HG03460 (cell line): ENCODE measurements around the gene NOS1AP.

Experiments used
- ATAC-seq: cut with Tn5 transposase; IDR thresholded peaks from one replicate; pipeline ENCODE4 v1.9.1; 2021; ENCODE audit not compliant: unreplicated experiment

NOS1AP gene

DNA sequence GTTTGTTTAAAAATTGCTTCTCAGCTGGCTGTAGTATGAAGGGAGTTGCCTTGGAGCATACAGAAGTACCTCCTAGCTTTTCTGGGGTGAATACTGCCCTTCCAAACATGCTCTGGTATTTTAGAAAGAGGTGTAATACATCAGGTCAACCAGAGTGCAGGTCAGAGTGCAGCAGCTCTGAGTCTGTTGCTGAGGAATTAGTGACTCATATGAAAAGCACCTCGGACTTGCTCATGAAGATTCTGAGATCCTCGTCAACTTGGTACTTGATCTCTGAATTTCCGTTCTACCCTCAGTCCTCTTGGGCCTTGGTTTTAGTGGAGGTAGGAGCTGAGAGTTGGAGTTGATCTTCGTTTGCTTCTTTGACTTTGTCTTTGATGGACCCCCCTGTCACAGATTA, 67.3 kb downstream of the NOS1AP start:
- ATAC-seq = no peak

DNA sequence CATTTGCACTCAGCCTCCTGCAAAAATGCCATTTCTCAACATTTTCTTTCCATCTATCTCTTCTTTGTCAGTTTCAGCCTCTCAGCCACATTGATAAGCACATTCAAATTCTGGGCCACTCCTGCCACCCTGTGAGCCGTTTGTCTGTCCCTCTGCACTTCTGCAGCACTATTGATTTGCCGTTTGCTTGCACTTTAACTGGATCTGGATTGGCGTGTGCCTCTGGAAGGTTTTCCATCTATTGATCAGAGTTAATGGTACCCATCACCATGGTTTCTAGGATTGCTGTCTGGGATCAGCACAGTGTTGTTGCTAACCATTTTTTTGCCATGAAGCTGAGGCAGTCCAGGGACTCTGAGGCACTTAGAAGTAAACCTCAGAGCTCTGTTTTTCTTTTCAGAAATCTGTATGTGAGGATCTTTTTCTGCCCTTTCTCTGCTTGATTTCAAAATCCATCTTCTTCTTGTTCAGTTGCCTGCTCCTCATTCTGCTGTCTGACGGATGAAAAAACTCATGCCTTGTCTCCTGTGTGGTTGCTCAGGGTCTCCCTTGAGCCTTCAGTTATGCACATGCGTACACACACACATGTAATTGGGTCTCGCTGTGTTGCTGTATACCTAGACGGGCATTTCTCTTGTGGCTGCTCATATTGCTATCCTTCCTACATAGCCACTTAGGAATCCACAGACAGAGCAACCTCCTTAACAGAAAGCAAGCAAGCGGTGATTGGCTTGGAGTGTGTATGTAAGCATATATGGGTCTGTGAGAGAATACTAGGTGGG, 67.9 kb downstream of the NOS1AP start:
- ATAC-seq = no peak

DNA sequence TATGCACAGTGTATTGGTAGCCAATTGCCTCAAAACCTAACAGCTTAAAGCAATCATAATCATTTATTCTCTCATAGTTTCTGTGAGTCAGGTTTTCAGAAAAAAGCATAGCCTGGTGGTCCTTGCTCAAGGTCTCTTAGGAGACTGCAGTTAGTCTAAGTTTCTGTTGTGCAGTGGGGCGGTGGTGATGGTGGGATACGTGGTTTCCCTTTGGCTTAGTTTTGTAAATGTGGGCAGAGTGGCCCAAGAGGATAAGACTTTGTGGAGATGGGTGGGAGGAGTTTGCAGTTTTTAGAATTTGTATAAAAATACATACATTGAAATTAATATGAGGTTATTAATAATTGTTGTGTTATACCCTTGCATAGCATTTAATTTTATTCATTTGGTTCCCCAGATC, 68.6 kb downstream of the NOS1AP start:
- no peak for ATAC-seq

DNA sequence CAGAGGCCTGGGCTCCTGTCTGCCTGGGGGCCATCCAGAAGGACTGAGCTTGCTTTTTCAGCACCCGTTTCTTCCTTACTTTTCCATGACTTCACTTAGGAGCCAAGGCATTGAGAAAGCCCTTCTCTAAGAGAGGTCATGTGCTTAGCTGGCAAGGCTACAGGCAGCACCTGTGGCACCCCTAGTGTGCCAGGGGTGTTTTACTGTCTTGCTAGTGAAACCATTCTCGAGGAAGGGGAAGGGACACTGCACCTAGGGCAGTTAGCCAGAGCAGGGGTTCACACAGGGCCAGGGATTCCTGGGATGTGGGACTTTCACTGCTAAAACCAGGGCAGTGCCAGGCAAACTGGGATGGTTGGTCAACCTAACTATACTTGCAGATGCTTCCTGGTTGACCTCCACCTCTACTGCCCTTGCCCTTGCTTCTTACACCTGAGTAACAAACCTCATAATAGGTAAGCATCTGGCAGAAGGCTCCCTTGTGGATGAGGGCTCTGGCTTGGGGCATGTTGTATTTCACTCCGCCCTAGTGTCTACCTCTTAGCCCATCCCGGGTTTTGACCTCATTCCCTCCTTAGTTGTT, 69.2 kb downstream of the NOS1AP start:
- ATAC-seq = no peak

DNA sequence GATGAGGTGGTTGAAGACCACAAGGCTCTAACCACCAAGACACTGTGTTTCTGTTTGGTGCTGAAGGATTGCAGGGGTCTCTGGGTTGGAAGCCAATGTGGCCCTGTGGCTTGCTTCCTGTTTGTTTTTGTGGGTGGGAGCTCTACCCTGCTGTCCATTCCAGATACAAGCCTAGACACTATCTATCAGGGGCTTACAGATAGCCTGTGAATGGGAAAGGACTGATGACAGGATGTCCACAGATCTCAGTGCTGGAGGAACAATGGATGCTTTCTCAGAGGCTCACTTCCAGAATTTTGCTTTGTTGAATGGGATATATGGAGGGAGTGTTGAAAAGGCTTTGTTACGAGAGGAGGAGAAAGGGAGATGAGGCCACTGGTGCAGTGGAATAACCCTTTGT, 69.7 kb downstream of the NOS1AP start:
- ATAC-seq = no peak

DNA sequence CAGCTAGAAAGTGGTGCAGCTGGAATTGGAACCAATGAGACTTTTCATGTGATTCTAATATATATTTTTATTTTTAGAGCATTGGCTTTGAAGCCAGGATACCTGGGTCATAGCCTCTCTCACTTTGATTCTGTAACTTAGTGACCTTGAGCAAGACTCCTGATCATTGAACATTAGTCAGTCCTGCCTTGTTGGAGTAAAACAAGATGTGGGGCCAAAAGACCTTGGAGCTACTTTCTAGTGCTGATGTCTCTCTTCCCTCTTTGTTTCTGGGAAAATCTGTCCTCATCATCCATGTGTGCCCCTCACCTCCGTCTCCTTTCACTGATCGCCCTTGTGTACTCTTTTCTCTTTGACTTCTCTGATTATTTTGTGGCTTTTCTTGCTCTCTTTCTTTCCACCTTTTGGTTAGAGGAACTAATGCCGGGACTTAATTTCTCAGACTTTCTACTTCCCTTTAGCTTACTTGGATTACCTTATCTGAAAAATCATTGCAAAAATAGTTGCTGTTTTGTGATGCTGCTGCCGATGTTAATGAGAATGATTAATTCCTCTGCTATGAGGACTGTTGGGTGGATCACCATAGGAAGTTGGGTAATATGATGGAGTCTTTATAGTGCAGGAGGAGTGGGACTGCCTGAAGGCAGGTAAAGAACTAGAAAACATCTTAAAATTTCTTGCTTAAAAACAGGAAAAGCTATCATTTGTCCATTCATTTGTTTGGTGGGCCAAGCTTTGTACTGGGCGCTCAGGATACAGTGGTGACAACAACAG, 72.0 kb downstream of the NOS1AP start:
- no peak for ATAC-seq

DNA sequence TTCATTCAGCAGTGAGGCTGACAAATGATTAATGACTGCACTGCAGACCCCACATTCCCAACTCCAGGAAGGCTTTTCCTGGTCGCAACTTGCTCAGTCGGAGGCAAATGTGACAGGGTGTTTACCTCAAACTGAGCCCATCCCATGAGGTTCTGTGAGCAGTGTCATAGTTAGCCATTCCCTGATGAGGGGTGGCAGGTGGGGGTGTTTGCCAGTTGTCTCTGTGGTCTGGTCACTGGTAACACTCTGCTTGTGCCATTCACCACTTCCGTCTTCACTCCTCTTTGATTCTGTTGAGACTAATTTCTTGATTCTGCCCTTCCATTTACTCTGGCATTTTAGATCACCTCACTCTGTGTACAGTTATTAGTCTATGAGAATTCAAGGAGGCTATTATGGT, 73.5 kb downstream of the NOS1AP start:
- ATAC-seq = no peak

DNA sequence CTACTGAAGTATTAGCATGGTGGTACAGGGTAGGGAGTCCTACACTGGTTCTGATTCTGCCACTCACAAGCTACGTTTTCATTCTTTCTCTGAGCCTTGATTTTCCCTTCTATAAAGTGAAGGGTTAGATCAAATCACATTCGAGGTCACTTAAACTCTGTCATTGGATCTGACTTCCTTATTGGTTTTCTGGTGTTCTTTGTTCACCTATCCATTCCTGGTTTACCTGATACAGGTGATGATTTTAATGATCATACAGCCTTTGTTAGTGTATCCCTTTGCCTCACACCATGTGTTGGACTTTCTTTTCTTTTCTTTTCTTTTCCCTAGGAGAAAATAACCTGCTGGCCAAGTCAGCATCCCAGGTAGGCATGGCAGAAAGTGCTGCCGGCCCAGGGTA, 74.8 kb downstream of the NOS1AP start:
- no peak for ATAC-seq

DNA sequence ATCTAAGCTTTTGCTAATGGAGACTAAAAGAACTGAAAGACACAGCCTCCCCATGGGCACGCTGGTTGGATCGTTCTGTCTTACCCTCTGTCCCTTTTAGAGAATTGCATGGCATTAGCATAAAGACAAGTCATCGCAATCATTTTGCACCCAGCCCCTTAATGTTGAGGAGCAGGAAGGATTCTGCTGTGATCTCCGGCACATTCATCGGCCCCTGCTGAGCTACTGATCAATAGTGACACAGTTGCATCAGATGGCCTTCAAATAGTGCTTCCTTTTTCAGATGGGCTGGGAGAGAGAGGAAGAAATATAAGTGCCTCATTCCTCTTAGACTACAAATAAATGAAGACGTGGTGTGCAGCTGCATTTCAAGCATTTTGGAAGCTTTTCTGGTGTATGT, 75.4 kb downstream of the NOS1AP start:
- ATAC-seq = no peak

DNA sequence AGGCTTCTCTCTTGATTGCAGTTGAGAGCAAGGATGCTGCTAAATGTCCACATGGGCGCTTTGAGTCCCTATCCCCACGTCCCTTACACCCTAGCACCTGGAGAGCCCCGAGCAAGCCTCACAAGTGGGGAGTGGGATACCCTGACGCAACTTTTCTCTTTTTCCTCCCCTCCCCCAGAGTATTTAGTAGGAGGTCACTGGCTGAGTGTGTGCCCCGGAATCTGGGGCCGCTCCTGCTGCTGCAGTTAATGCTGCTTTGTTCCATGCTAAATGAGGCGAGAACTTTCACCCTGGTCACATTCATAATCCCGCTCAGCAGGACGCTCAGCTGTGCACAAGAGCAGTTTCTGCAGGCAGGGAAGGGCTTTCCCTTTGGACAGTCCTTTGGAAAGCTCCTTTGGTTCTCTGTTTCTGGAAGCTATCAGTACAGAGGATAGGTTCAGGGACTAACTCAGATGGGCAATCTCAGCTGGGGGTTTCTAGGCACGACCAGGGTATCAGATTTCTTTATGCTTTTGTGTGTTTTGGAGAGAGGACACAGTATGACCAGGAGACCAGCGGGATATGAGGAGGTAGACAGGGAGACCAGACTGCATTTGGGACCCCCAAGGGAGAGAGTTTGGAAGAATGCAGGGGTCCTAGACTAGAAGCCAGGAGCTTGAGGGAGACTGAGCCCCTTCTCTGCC, 75.9 kb downstream of the NOS1AP start:
- no peak for ATAC-seq

DNA sequence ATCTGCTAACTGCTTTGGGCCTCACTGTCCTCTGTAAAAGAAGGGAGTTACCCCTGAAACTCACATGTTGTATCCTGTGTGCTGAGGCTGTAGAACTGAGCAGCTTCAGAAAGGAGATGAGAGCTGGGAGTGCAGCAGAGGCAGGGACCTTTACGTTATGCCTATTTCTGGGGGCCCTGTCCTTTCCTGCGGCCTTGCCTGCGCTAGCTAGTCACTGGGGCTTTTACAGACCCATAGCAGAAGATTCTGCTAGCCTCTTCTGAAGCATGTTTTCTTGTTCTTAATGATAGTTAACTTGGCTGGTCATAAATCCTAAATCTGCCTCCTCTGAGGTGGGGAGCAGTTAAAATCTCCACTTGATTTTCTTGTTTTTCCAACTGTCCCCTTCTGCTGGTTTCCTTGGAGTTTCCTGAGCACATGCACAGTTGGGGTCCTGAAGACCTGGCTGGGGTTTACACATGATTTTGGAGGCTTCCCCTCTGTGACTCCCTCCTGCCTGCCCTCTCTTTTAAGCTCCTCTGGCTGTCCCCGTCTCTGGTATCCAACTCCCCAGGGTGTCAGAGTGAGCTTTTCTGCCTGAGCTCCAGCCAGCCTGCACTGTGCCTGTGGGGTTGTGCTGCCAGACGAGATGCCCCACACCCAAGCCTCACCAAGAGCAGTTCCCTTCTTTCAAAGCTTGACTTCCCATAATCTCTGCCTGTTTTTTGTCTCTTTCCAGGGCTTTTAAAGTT, 76.6 kb downstream of the NOS1AP start:
- no peak for ATAC-seq

DNA sequence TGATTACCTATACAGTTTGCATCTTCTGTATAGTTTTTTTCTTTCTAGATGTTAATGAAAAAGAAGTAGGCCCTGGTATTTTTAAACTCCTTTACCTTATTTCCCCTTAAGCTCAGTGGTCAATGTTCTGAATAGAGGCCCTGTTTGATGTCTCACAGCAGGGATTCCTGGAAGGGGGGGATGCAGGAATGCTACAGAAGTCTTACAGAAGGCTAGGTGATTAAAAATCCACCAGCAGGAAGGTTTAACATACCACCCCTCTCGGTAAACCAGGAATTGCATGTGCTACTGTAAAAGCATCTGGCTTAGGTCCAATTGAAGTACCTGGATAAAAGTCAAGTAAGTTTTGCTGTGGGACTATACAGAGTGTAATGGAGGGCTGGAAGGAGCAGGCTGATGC, 78.3 kb downstream of the NOS1AP start:
- no peak for ATAC-seq

DNA sequence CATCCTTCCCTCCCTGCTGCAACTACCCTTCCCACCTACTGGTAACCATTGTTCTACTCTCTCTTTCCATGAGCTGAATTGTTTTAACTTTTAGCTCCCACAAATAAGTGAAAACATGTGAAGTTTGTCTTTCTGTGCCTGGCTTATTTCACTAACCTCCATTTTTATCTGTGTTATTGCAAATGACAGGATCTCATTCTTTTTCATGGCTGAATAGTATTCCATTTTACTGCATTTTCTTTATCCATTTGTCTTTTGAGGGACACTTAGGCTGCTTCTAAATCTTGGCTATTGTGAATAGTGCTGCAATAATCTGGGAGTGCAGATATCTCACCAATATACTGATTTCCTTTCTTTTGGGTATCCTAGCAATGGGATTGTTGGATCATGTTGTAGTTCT, 80.6 kb downstream of the NOS1AP start:
- no peak for ATAC-seq

DNA sequence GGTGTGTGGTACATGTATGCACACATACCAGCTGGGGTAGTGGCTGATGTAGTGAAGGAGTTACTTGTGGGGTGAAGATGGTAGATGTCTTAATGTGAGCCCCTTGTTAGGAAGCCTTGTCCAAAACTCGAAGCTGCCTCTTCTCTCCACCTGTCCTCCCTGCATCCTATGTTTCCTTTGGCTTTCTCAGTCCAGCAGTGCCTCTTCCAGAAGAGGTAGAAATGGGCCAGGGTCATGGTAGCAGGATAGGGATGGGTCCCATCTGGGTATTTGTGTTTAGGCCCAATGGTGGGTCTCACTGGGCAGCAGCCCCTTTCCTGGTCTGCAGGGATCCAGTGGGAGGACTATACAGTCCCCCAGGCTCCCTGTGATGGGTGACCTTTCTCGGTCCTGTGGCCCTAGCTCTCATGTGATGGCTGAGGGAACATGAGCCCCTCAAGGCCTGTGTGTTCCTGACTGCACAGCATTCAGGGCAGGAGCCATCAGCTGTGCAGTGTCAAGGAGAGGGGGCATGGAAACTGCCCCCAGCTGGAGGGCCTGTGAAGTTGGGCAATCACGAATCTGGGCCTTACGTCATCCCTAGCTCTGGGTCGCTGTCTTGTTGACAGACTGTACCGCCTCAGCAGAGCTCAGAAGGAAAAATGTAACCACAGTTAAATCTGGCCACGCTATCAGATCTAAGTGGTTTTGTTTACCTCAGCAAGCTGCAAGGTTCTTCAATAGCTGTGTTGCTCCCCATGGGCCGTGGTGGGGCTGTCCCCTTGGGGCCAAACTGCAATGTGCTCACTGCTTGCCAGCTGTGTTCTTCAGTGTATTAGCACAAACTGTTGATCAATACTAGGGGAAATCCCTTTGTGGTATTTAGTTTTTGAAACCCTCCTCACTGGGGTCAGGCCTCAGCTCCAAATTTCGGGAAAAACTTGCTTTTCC, 82.7 kb downstream of the NOS1AP start:
- ATAC-seq = peak; percentile 76

DNA sequence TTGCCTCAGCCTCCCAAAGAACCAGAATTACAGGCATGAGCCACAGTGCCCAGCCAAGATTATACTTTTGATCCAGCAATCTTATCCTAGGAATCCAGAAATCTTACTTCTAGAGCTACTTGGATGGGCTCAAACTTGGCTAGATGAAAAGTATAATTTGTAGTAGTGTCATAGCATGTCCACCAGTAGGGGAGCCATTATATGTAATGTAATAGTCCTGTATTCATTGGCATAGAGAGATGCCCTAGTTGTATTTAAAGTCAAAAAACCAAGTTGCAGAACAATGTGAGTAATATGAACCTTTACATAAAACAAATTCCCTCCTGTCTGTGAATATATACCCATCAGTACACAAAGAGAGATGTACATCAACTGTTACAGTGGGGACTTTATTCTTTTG, 83.9 kb downstream of the NOS1AP start:
- ATAC-seq = no peak

DNA sequence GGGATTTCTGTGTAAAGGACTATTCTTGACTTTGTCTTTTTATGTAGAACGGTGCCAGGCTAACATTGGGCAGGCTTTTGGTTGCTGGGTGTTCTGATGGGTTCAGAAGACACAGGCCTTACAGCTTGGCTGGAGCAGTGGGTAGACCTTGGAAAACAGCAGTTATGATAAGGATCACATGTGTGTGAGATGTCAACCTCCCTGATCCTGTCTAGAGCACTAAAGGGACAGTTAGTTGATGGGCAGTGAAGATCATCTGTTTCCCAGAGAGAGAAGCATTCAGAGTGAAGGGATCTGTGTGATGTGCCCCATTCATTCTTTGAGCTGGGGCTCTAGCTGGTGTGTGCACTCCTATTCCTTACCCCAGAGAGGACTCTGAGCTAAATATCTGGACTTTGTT, 88.0 kb downstream of the NOS1AP start:
- no peak for ATAC-seq

DNA sequence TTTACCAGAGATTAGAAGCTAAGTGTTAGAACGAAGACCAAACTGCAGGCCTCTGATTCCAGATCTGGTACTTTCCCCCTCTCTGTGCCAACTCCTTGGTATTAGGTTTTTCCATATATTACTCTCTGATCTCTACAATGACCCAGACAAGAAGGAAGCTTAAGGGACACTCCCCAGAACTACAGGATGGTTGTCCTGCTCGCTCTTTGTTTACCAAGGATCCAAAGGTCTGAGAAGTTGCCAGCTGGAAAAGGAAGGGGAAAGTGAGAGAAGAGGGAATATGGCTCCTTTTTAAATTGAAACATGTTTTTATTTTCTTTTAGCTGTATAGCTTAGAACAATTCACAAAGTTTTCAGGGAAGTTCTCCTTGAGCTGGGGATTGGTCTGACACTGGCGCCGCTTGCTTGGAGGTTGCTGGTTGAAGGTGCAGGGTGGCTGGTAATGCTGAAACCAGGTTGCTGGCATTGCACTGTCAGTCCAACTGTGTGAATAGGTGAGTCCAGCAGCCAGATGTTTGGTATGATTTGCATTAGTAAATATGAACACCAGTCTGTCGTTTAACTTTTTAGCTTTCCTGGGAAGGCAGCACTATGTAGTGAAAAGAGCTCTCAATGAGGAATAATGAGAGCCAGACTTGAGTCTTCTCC, 89.3 kb downstream of the NOS1AP start:
- no peak for ATAC-seq

DNA sequence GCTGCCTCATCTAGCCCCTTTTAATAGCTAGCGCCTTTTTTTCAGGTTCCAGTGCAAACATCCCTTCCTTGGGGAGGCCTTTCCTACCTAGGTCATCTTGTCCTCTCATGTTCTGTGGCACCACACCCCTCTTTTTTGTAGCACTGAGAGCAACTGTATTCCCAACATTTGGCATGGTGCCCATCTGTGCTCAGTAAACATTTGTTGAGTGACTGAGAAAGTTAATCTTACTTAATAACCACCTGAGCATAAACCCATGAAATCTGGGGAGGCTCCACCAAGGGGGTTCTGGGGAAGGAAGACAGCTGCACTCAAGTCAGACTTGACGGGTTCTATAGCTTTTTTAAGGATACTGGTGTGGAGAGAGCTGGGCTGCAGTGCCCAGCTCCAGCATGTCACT, 90.0 kb downstream of the NOS1AP start:
- no peak for ATAC-seq

DNA sequence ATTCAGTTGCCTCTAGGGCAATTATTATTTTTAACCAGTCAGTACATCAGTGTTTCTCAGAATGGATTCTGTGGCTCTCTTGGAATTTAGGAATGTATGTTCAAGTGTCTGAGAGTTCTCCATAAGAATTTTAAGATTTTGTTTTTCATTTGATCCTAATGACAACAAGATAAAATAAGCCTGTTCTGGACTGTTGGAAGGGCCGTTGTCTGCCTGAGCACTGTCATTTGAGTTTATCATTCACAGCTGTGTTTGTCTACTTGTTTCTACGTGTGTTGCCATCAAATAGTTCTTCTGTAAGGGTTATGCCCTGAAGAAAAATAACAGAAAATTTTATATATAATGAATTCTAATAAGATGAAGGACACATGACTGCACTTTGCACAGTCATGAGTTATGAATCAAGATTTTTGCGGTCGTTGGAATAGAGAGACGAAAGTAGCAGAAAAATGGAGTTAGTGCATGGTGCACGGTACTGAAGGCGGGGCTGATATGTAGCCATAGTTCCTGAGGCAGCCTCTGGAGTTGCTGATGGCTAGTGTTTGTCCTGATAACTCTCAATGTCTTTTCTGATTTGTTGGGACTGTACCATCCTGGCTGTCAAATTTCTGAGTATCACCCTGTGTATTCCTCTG, 92.5 kb downstream of the NOS1AP start:
- no peak for ATAC-seq
